ENCODE measurements around the gene PTPRM.

PTPRM gene

GRCh38 chr18:8212896-8213780 is 646.0 kb downstream of the PTPRM start:
- no peak overlapping the region for H2AFZ ChIP-seq (ENCODE audit: low read depth)
- TF ChIP-seq, protein P1, sequence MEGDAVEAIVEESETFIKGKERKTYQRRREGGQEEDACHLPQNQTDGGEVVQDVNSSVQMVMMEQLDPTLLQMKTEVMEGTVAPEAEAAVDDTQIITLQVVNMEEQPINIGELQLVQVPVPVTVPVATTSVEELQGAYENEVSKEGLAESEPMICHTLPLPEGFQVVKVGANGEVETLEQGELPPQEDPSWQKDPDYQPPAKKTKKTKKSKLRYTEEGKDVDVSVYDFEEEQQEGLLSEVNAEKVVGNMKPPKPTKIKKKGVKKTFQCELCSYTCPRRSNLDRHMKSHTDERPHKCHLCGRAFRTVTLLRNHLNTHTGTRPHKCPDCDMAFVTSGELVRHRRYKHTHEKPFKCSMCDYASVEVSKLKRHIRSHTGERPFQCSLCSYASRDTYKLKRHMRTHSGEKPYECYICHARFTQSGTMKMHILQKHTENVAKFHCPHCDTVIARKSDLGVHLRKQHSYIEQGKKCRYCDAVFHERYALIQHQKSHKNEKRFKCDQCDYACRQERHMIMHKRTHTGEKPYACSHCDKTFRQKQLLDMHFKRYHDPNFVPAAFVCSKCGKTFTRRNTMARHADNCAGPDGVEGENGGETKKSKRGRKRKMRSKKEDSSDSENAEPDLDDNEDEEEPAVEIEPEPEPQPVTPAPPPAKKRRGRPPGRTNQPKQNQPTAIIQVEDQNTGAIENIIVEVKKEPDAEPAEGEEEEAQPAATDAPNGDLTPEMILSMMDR (conservative IDR thresholded peaks at IDR 0.05; ENCODE audit: low read depth, low read length) = no peak
- no peak overlapping the region for H3K4me3 ChIP-seq (IDR thresholded peaks at IDR 0.05; ENCODE audit: insufficient read depth, low read depth, low read length)
- H3K27ac ChIP-seq = no peak overlapping the region
- H3K27me3 ChIP-seq (ENCODE audit: insufficient read depth, low read depth) = no peaks in the 10 kb centered on the region
- no peaks in the 10 kb centered on the region for H3K79me2 ChIP-seq (ENCODE audit: insufficient read depth, low read depth)
- no peak overlapping the region for H3K9ac ChIP-seq
- H3K4me2 ChIP-seq = no peak overlapping the region
- no peaks in the 10 kb centered on the region for H3K36me3 ChIP-seq (ENCODE audit: insufficient read depth)
- no peaks in the 10 kb centered on the region for H4K20me1 ChIP-seq (ENCODE audit: insufficient read depth)
- H3K4me1 ChIP-seq (ENCODE audit: low read depth, poor library complexity, severe bottlenecking) = no peaks in the 10 kb centered on the region

- Histone ChIP-seq H3K9ac (no peak overlapping the region), H3K79me2 (ENCODE audit: insufficient read depth, low read depth) (no peaks in the 10 kb centered on the region), H3K4me2 (no peak overlapping the region), H3K4me1 (ENCODE audit: low read depth, poor library complexity, severe bottlenecking) (no peaks in the 10 kb centered on the region), H3K27me3 (ENCODE audit: insufficient read depth, low read depth) (no peaks in the 10 kb centered on the region), H2AFZ (ENCODE audit: low read depth) (no peak overlapping the region), H3K36me3 (ENCODE audit: insufficient read depth) (no peaks in the 10 kb centered on the region), H4K20me1 (ENCODE audit: insufficient read depth) (no peaks in the 10 kb centered on the region), H3K27ac (no peak overlapping the region), H3K4me3 (IDR thresholded peaks at IDR 0.05; ENCODE audit: insufficient read depth, low read depth, low read length) (no peak overlapping the region)
- TF ChIP-seq, protein P1 (conservative IDR thresholded peaks at IDR 0.05; ENCODE audit: low read depth, low read length) = no peak
Measured at GRCh38 chr18:8215741-8216140, 648.6 kb downstream of the PTPRM start.

- TF ChIP-seq, protein P1 (conservative IDR thresholded peaks at IDR 0.05; ENCODE audit: low read depth, low read length) = no peak
- Histone ChIP-seq H3K4me3 (IDR thresholded peaks at IDR 0.05; ENCODE audit: insufficient read depth, low read depth, low read length) (no peak overlapping the region), H3K36me3 (ENCODE audit: insufficient read depth) (no peaks in the 10 kb centered on the region), H3K79me2 (ENCODE audit: insufficient read depth, low read depth) (no peaks in the 10 kb centered on the region), H3K27me3 (ENCODE audit: insufficient read depth, low read depth) (no peaks in the 10 kb centered on the region), H2AFZ (ENCODE audit: low read depth) (no peak overlapping the region), H4K20me1 (ENCODE audit: insufficient read depth) (no peaks in the 10 kb centered on the region), H3K4me1 (ENCODE audit: low read depth, poor library complexity, severe bottlenecking) (no peaks in the 10 kb centered on the region), H3K9ac (no peak overlapping the region), H3K4me2 (no peak overlapping the region), H3K27ac (no peak overlapping the region)
Measured at GRCh38 chr18:8217051-8217564, 650.0 kb downstream of the PTPRM start.

- H3K36me3 ChIP-seq (ENCODE audit: insufficient read depth) = no peaks in the 10 kb centered on the region
- TF ChIP-seq, protein P1 (conservative IDR thresholded peaks at IDR 0.05; ENCODE audit: low read depth, low read length) = no peak
- H3K4me1 ChIP-seq (ENCODE audit: low read depth, poor library complexity, severe bottlenecking) = no peaks in the 10 kb centered on the region
- H2AFZ ChIP-seq (ENCODE audit: low read depth) = no peak overlapping the region
- H3K27me3 ChIP-seq (ENCODE audit: insufficient read depth, low read depth) = no peaks in the 10 kb centered on the region
- H3K4me3 ChIP-seq (IDR thresholded peaks at IDR 0.05; ENCODE audit: insufficient read depth, low read depth, low read length) = no peak overlapping the region
- H3K79me2 ChIP-seq (ENCODE audit: insufficient read depth, low read depth) = no peaks in the 10 kb centered on the region
- H3K9ac ChIP-seq = no peak overlapping the region
- H3K27ac ChIP-seq = no peak overlapping the region
- H4K20me1 ChIP-seq (ENCODE audit: insufficient read depth) = no peaks in the 10 kb centered on the region
- H3K4me2 ChIP-seq = no peak overlapping the region
Measured at GRCh38 chr18:8218197-8218596, 651.1 kb downstream of the PTPRM start.

Measured in KMS-11 (cell line).